HepG2 (cell line): ENCODE data around the gene MXRA7. TPM values are rescaled to one million over a fixed set of nuclear protein-coding genes. Genes with fewer than 3 reads are reported as not detected.
A peak's percentile ranks its signal among the peaks of the same experiment; 100 is the strongest.

Experiments
- CC2D1A ChIP-seq: sonication (generic); formaldehyde crosslinking; IDR thresholded peaks from 2 replicates; pipeline ENCODE4 v1.8.1; 2023; ENCODE audit warnings: mild to moderate bottlenecking, missing genetic modification reagents
- CREBL2 ChIP-seq: sonication (generic); formaldehyde crosslinking; IDR thresholded peaks from 2 replicates; pipeline ENCODE4 v1.8.1; 2023; ENCODE audit warnings: missing genetic modification reagents, mild to moderate bottlenecking, borderline replicate concordance
- GATA4 ChIP-seq: sonication (generic); IDR thresholded peaks from 2 replicates; pipeline ENCODE4 v1.6.1; 2016; ENCODE audit warnings: antibody characterized with exemption, low read depth, borderline replicate concordance
- HDAC6 ChIP-seq: fragments of 200-600 bp; sonication (generic); IDR thresholded peaks from 2 replicates; pipeline ENCODE4 v1.7.0; 2017; ENCODE audit warnings: mild to moderate bottlenecking, antibody characterized with exemption, low read length, low read depth
- ISL2 ChIP-seq: sonication (generic); formaldehyde crosslinking; IDR thresholded peaks from 2 replicates; pipeline ENCODE4 v1.5.0; 2020; ENCODE audit warnings: missing genetic modification reagents
- JUN ChIP-seq: sonication (generic); formaldehyde crosslinking; IDR thresholded peaks from 2 replicates; pipeline ENCODE4 v1.4.0; 2020; ENCODE audit warnings: mild to moderate bottlenecking, missing genetic modification reagents
- KDM1A ChIP-seq: IDR thresholded peaks from 2 replicates; pipeline ENCODE4 v1.6.1; 2016; ENCODE audit warnings: missing compliant biosample characterization
- NBN ChIP-seq: fragments of 450-650 bp; conservative IDR thresholded peaks from 2 replicates; pipeline ENCODE4 v1.6.1; 2017
- RBM39 ChIP-seq: fragments of 200-400 bp; formaldehyde crosslinking; IDR thresholded peaks from one replicate; pipeline ENCODE4 v1.6.1; 2018; ENCODE audit warnings: antibody characterized with exemption, mild to moderate bottlenecking, low read depth, low read length; ENCODE audit not compliant: poor library complexity, severe bottlenecking
- SMARCC2 ChIP-seq: fragments of 450-650 bp; IDR thresholded peaks from 2 replicates; pipeline ENCODE4 v1.6.1; 2017; ENCODE audit warnings: antibody characterized with exemption, mild to moderate bottlenecking
- TARDBP ChIP-seq: sonication (generic); formaldehyde crosslinking; IDR thresholded peaks from 2 replicates; pipeline ENCODE4 v1.8.0; 2022; ENCODE audit warnings: mild to moderate bottlenecking, missing genetic modification reagents
- ZFP91 ChIP-seq: sonication (generic); formaldehyde crosslinking; IDR thresholded peaks from 2 replicates; pipeline ENCODE4 v1.9.0; 2022; ENCODE audit warnings: missing genetic modification reagents, mild to moderate bottlenecking, borderline replicate concordance
- ZGPAT ChIP-seq: IDR thresholded peaks from 2 replicates; pipeline ENCODE4 v1.6.1; 2016; ENCODE audit warnings: mild to moderate bottlenecking
- ZMYM4 ChIP-seq: sonication (generic); formaldehyde crosslinking; IDR thresholded peaks from 2 replicates; pipeline ENCODE4 v1.8.1; 2023; ENCODE audit warnings: mild to moderate bottlenecking, missing genetic modification reagents
- ZNF121 ChIP-seq: sonication (generic); formaldehyde crosslinking; IDR thresholded peaks from 2 replicates; pipeline ENCODE4 v1.5.0; 2020; ENCODE audit warnings: mild to moderate bottlenecking, missing genetic modification reagents
- ZNF33A ChIP-seq: sonication (generic); formaldehyde crosslinking; IDR thresholded peaks from 2 replicates; pipeline ENCODE4 v1.5.1; 2020; ENCODE audit warnings: missing genetic modification reagents, mild to moderate bottlenecking, moderate library complexity, borderline replicate concordance
- ZNF350 ChIP-seq: sonication (generic); formaldehyde crosslinking; IDR thresholded peaks from 2 replicates; pipeline ENCODE4 v1.4.0; 2020; ENCODE audit warnings: mild to moderate bottlenecking, low read depth, missing genetic modification reagents, borderline replicate concordance
- ZNF503 ChIP-seq: sonication (generic); formaldehyde crosslinking; IDR thresholded peaks from 2 replicates; pipeline ENCODE4 v1.4.0; 2020; ENCODE audit warnings: missing genetic modification reagents
- ZNF629 ChIP-seq: sonication (generic); formaldehyde crosslinking; conservative IDR thresholded peaks from 2 replicates; pipeline ENCODE4 v1.5.0; 2020; ENCODE audit warnings: missing genetic modification reagents
- ZNF7 ChIP-seq: IDR thresholded peaks from 2 replicates; pipeline ENCODE4 v1.6.1; 2016; ENCODE audit warnings: missing biosample characterization, missing genetic modification reagents
- ZNF746 ChIP-seq: sonication (generic); formaldehyde crosslinking; IDR thresholded peaks from 2 replicates; pipeline ENCODE4 v1.8.0; 2022; ENCODE audit warnings: mild to moderate bottlenecking, missing genetic modification reagents
- polyA plus RNA-seq, 8 experiments: library from polyadenylated mRNA; depleted of rRNA in 3 of 8; stranded (reverse) in 7 of 8; unstranded in 1 of 8; fragments of >200 nt; fragmentation: Illumina TruSeq in 4 of 8; extraction: Trizol in 4 of 8; gene quantifications; 2 replicates each; pipeline versions ENCODE4 v1.2.1 to v1.2.3, GENCODE V29; 2011 to 2016; ENCODE audit warnings: low read depth in 4 of 8, missing spikeins in 1 of 8, mixed read lengths in 1 of 8; ENCODE audit not compliant: insufficient read depth in 1 of 8
- total RNA-seq, 5 experiments: library from RNA; depleted of rRNA; stranded (reverse); fragments of >200 nt; fragmentation: Illumina TruSeq; extraction: Trizol; gene quantifications; 2 replicates each; pipeline ENCODE4 v1.2.3, GENCODE V29; 2016; ENCODE audit warnings: low read depth in 1 of 5
- TF ChIP-seq, protein P1 (sequence below): sonication (generic); formaldehyde crosslinking; IDR thresholded peaks from 2 replicates; pipeline ENCODE4 v1.8.0; 2022; ENCODE audit warnings: mild to moderate bottlenecking, missing genetic modification reagents

Gene MXRA7
- total and polyA plus RNA-seq, 2 of the 13 experiments (the other 11 are each of a cell fraction or from before 2014, with no cell fraction given): 44.8 to 112 TPM

- TF ChIP-seq ZFP91 (CRISPR knock-in tag) (peak; percentile 95), ZNF121 (CRISPR knock-in tag) (0 out of 2 replicates have a peak, but pooled peaks have one; percentile 9), JUN (CRISPR knock-in tag) (no peak), HDAC6 (no peak), ZGPAT (CRISPR knock-in tag) (peak; percentile 63), ZNF503 (CRISPR knock-in tag) (0 out of 2 replicates have a peak, but pooled peaks have one; percentile 24), NBN (no peak), GATA4 (0 out of 2 replicates have a peak, but pooled peaks have one; percentile 35), ZMYM4 (CRISPR knock-in tag) (peak; percentile 53; the same call in 1 of the 2 replicates), SMARCC2 (no peak), TARDBP (CRISPR knock-in tag) (peak; percentile 60; the same call in 1 of the 2 replicates), ZNF746 (CRISPR knock-in tag) (peak; percentile 88), ZNF7 (no peak), ZNF350 (CRISPR knock-in tag) (peak; percentile 95), CC2D1A (no peak), KDM1A (CRISPR knock-in tag) (no peak), ZNF629 (CRISPR knock-in tag) (peak; percentile 80), ISL2 (no peak; the same call in 1 of the 2 replicates), RBM39 (peak; percentile 46), CREBL2 (CRISPR knock-in tag) (peak; percentile 55; the same call in 1 of the 2 replicates), ZNF33A (CRISPR knock-in tag) (no peak)
- TF ChIP-seq, protein P1, sequence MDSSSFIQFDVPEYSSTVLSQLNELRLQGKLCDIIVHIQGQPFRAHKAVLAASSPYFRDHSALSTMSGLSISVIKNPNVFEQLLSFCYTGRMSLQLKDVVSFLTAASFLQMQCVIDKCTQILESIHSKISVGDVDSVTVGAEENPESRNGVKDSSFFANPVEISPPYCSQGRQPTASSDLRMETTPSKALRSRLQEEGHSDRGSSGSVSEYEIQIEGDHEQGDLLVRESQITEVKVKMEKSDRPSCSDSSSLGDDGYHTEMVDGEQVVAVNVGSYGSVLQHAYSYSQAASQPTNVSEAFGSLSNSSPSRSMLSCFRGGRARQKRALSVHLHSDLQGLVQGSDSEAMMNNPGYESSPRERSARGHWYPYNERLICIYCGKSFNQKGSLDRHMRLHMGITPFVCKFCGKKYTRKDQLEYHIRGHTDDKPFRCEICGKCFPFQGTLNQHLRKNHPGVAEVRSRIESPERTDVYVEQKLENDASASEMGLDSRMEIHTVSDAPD: no peak
Measured at GRCh38 chr17:76671123-76671911, 39.4 kb downstream of the MXRA7 start (continued).
